Activated T-cell treated with anti-CD3 and anti-CD28 coated beads for 48 hours (primary cell): ENCODE measurements around the gene PFN1.

Experiments
- DNase-seq: peaks from one replicate; pipeline ENCODE4 v3.0.0-alpha.2; 2020; ENCODE audit warnings: low read depth

Gene PFN1

DNA sequence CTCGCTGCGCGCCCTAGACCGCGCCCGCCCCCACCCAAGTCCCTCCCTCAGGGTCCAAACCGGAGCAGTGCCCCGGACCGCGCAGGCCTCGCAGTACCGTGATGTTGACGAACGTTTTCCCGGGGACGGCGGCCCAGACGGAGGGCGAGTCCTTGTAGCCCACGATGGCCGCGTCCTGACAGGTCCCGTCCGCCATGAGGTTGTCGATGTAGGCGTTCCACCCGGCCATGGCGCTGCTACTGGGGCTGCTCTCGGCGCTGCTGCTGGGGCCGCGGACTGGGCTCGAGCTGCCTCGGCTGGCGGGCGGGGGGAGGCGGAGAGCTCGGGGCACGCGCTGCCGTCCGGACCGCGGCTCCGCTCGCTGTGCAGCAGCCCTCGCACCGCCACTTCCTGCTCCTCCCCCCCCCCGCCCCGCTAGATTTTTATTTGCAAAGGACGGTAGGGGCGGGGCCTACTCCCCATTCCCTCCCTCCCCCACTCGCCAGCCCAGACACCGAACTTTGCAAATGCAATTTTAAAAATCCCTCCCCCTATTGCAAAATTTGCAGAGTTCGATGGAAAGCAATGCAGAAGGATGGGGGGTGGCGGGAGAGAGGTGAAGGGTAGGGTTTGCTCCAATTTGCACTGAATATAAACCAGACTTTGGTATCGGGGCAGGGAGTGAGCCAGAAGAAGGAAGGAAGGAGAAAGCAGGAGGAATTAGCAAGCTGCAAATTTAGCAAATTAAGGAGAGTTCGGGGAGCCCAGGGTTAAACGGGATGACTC, at the start of gene PFN1:
Gene PFN1, minus strand, starts transcription at position 365 of the 765 bp plus-strand sequence. Its CDS starts 136 bp downstream, at position 229.
- peak; percentile 89 for DNase-seq

DNA sequence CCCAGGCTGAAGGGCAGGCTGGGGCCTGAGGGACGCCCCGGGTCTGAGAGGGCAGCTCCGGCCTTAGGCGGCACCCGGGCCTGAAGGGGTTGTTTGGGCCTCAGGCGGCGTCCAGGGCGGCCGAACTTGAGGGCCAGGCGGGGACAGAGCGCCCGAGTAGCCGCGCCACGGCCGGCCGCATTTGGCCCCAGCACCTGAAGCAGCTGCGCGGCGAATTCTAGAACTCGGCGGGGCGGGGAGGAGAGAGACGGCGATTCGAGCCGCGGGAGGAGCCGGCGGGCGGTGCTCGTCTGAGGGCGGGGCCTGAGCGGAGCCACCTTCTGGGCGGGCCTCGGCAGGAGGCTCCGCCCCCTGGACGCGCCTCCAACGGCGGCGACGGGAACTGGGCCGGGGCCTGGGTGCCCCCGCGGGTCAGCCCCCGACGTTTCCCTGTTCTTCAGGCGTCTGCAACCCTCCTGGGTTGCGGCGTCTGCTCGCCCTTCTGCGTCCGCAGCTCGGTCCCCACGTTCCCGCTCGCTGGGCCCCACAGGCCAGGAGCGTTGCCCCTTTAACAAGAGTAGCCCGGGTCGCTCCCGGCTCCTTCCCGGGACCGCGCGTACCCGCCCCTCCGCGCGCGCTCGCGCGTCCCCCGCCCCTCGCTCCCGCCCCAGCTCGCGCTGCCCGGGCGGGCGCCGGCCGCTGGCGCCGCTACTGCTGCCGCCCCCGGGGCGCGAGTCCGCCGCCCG, 49.1 kb upstream of the PFN1 start, which contains the start of the genes INCA1 and KIF1C:
Gene INCA1, minus strand, starts transcription at position 221 of the 725 bp plus-strand sequence. CDS start 3,085 bp downstream, outside the sequence.
Gene KIF1C, plus strand, starts transcription at position 649 of the 725 bp plus-strand sequence. CDS start 2,297 bp downstream, outside the sequence.
- peak; percentile 91 for DNase-seq

DNA sequence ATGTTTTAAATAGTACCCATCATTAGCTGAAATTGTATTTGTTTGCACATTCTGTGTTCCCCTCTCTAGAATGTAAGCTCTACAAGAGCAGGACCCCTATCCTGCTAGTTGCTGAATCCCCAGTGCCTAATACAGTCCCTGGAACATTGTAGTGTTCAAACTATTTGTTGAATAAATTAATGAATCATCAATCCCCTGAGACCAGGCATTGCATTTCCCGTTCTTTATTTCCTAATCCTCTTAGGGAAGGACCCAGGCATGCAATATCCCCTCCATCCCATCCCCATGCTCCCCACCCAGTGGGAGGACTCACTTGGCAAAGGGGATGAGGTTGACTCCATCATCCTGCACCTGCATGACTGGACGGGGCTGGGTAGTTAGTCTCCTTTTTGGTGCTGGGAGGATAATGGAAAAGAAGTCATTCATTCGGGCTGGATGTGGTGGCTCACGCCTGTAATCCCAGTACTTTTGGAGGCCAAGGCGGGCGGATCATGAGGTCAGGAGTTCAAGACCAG, 45.8 kb upstream of the PFN1 start:
- DNase-seq: no peak

DNA sequence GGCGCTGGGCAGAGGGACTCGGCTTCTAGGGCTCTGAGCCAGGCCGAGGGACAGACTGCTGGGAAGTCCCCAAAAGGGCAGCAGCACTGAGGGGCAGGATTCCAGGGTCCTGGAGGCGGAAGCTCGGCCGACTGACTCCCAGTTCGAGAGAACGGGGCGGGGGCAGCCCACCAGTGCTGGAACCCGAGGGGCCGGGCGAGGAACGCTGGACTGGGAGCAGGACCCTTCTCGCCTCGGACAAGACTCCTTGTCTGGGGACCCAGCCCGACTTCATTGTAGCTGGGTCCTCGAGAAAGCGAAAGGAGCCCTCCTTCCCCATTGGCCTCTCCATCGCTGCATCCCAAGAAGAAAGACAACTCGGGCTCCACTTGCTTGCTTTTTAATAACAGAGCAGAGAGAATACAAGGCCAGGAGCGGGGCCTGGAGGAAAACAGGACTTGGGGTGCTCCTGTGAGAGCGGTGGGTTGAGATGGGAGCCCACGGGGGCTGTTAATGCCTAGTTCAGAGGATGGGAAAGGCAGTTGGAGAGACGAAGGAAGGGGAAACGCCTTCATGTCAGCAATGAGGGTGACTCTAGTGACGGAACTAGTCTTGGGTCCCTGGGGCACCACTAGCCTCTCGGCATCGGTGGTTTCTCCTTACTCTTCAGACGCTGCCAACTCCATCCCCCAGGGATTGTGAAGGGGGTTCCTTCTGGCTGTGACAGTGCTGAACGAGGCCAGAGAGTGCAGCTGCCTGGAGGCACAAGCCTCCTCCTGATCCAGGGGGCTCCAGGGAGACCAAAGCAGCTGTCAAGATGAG, 39.6 kb upstream of the PFN1 start:
- DNase-seq: no peak

DNA sequence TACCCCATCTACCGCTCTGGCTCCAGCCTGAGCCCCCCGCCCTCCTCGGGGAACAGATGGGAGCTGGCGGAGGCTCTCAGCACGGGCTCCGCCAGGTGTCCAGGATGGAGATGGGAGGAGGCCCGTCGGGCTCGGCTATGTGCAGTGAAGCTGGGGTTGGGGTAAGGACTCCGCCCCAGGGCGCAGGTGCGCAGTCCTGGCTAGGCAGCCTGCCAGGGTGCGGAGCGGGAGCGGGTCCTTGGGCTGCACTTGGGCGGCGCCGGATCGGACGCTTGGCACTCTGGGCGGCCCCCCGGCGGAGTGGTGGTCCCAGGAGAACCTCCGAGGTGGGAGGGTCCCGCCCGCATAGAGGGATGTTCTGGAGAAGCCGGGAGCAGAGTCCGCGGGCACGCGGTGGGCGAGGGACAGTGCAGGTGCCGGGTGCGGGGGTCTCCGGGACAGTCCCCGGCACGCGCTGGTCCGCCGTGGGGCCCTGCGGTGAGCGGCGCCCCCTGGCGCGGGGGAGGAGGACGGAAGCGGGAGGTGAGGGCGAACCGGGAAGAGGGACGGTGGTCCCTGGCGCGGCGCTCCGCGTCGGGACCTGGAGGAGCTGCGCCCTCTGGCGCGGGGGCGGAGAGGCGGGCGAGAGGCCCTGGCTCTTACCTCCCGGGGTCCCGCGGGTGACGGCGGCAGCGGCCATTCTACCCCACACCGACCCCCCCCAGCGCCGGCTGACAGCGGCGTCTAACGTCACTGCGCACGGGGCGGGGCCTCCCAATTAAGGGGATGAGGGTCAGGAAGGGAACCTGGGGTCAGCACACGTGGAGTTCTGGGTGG, 38.8 kb upstream of the PFN1 start, which contains the start of gene CAMTA2:
Gene CAMTA2, minus strand, starts transcription at position 725 of the 816 bp plus-strand sequence. CDS start 1,453 bp downstream, outside the sequence.
- peak; percentile 84 for DNase-seq

DNA sequence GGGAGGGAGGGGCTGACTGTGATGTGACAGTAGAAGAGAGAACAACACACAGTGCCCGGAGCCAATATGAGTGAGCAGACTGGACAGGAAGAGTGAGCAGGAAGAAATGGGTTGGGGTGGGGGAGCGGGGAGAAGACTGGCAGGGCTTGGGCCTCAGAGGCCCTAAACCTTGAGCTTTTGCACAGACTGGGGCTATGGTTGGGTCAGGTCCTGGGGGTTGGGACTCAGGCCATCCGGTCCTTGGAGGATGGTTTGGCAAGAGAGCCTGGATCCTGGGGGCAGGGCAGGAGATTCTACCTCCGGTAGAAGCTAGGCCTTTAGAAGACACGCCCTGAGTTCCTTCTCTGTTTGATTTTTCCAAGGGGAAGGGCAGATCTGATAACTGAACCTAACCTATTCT, 38.1 kb upstream of the PFN1 start:
- DNase-seq: no peak

DNA sequence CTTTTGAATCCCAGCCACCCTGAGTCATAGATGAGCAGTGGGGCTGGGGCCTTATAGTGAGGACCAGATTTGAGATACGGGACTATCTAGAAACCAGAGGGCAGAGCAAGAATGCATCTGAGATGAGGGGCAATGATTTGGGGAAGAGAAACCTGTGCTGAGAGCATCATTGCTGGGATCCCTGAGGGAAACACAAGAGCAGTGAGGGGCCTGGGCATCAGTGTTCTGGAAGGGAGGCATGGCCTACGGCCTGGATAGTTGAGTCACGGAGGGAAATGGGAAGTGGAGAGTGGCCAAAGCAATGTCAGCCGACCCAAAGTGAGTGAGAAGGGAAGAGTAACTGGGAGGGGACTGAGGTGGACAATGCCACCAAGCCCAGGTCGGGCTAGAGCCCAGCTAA, 34.0 kb upstream of the PFN1 start:
- no peak for DNase-seq

DNA sequence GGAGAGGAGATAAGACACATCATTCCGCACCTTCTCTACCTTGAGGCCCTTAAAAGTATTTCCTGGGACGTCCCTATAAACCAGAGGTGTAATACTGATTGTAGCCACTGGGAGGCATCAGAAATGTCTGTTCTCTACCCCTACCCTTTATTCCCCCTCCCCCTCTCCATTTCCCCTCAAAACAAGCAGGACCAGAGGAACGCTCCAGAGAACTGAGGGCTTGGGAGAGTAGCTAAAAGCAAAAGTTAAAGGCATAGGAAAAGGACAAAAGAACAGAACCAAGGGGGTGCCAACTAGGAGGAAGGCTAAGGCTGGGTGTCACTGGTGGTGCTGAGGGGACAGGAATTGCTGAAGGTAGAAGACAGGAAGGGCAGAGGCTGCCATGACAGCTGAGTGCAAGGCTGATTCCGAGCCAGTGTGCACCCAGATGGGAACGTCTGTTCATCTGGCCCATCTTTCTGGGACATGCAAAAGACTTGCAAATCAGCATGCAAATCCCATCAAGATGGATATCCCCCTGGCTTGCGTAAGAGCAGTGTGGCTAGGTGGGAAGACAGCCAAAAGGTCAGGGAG, 32.4 kb upstream of the PFN1 start:
- no peak for DNase-seq

DNA sequence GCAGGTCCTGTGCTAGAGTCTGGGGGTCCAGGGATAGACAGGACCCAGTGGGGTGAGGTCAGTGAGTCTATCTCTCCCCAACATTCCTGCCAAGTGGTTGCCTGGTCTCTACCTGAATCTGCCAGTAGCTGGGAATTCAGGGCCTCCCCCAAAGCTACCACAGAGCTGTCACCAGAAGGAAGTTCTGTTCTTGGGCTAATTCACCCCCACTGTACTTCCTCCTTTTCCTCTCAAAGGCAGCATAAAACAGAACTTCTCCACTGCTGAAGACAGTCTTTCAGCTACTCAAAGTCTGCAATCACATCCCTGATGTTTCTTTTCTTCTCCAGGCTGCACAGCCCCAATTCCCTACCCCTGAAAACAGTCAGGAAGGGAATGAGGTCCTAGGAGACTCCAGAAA, 30.4 kb upstream of the PFN1 start:
- no peak for DNase-seq

DNA sequence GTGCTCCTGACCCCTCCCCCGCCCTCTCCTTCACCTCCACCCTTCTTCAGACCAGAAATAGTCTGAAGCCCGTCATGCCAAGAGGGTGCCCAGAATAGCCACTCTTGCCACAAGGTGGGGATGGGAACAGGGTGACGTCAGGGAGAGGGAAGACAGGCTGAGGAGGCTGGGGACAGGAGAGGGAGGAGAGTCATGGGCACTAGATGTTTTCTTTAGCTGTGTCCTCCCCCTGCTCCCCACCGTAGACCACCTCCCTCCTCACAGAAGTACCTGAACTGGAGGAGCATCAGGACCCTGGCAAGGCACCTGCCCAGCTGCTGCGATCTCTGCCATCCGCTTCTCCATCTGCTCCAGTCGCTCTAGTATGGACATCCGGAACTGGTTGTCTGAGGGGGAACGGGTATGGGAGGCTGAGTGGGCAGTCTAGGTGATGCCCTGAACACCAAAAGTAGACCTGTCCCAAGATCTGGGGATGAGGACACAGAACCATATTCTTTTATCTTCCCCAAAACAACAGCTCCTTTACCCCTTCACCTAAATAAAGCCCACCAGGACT, 25.9 kb upstream of the PFN1 start:
- DNase-seq: no peak

DNA sequence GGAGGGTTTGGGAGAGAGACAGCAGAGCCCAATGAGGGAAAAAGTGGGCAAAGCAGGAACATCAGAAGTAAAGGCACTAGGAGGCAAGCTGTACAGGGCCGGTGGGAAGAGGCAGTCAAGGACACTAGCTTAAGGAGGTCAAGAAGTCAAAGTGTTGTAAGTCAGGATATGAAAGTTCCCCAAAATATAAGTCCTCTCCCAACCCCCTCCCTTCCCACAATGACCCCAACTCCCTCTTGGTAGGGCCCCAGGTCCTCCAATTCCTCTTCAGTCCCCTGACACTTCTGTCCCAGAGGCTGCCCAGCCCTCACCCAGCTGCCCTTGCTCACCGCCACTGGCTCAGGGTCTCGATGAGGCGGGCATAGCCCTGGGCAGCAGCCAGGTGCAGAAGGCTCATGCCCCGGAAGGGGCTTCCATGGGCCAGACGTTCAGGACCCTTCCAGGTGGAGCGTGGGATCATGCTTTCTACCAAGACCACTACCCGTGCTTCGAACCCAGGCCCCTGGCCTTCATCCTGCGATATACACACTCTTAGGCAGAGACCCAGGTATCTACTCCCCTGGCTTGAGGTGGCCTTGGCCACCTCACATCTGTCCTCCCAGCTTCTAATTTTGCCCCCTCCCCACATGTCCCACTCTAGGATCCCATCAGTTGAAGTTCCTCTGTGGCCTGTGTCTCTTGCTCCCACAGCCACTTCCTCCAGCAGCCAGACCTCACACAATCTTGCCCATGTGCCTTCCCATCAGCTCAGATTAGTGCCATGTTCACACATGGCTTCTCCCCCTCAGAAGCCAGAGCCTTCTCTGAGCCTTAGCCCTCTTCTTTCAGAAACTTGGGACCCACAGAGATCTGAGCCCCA, 25.2 kb upstream of the PFN1 start:
- no peak for DNase-seq

DNA sequence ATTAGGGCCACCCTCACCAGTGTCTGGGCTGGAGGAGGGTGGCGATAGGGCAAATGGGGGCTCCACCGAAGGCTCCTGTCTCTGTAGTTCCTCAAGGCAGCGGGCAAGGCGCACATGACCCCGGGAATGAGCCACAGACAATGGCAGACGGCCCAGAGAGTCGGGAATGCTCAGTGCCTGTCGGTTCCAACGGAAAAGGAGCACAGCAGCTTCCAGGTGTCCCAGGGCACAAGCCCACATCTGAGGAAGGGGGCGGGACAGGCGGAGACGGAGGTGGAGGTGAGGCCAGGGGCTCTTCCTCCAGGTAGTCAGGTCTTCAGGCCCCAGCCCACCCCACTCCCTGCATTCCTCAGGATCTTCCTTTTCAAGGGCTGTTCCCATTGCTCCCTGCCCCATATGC, 24.4 kb upstream of the PFN1 start:
- DNase-seq: no peak

DNA sequence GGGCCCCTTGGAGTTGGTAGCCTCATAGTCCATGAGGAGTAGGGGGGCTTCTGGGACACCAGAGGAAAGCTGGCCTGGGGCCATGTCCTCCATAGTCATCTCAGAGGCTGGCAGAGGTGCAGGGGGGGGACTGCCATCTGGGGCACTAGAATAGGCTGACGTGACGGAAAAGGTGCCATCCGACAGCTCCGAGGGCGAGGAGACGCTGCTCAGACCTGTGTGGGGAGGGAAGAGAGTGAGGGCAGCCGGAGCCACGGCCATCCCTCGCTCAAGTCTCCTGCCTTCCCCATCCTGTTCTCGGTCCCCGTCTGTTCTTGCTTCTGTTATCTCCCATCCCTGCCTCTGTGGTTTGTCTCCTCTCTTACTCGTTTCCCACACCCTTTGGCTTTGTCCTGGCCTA, 24.0 kb upstream of the PFN1 start:
- no peak for DNase-seq

DNA sequence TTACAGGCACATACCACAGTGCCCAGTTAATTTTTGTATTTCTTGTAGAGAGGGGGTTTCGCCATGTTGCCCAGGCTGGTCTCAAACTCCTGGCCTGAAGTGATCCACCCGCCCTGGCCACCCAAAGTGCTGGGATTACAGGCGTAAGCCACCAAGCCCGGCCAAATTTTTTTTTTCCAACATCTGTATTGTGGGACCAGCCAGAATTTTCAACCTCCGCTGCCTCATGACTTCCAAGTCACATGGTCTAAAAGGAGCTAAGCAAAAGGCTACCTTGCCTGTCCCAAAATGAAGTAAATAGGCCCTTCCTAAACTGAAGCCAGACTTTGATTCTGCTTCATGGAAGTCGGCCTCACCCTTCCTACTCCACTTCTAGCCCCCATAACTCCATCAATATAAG, 23.5 kb upstream of the PFN1 start:
- DNase-seq: no peak

DNA sequence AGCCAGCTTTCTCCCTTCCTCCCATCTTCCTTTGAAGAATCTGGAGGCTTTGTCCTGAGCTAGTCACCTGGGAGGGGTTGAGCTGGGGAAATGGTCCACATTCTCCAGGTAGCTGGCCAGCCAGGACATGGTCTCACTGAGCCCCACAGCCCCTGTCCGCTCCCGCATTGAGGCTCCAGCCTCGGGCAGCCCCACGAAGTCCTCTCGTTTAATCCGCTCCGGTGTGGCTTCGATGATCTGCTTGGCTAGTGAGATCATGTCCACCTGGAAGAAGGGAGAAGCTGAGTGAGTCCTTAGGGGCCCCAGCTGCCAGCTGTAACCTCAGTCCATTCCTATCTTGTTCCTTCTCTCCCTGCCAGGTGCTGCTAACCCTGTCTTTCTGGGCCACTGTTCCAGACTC, 21.9 kb upstream of the PFN1 start:
- no peak for DNase-seq

DNA sequence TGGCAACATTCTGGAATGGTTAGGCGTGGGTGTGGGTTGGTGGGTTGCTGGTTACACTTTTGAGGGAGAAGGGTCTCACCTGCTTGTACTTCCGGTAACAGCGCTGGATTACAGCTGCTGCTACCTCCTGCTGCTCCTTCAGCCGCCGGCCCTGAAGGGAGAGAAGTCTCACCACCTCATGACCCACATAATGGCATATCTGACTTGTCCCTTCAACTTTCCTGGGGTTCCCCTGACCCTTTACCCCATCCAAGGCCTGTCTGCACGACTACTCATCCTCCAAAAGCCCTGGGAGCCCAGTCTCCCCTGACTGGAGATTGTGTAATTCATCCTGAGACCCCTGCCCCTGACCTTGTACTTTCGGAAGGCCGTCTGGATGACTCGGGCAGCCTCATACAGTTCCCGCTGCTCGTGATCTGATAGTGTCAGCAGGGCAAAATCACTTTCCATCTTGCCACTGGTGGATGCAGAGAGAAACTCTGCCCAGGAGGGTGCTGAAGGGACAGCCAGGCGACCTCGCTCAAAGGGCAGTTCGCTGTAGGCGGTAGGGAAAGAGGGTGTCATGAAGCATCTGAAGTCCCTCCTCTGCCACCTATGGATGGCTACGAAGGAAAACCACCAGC, 21.3 kb upstream of the PFN1 start:
- DNase-seq: peak; percentile 35

DNA sequence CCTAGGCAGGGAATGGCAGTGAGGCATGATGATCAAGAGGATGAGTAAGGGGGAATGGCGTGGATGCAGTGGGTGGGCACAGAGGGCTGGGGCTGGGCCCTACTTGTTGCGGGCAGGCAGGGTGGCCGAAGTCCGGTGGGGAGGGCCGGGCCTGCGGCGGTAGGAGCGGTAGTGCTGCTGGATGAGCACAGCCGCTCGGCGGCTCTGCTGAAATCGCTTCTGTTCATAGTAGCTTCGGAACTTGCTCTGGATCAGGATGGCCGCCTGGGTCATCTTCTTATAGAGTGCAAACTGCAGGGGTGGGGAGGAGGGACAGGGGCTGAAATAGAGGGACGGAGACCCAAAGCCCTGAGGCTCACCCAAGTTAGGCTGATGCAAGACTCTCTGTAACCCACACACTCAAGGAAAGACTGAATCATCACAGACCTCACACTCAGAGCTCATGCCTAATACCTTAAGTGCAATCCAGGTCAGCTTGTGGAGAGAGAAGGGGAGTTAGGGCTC, 20.8 kb upstream of the PFN1 start:
- DNase-seq: peak; percentile 41

DNA sequence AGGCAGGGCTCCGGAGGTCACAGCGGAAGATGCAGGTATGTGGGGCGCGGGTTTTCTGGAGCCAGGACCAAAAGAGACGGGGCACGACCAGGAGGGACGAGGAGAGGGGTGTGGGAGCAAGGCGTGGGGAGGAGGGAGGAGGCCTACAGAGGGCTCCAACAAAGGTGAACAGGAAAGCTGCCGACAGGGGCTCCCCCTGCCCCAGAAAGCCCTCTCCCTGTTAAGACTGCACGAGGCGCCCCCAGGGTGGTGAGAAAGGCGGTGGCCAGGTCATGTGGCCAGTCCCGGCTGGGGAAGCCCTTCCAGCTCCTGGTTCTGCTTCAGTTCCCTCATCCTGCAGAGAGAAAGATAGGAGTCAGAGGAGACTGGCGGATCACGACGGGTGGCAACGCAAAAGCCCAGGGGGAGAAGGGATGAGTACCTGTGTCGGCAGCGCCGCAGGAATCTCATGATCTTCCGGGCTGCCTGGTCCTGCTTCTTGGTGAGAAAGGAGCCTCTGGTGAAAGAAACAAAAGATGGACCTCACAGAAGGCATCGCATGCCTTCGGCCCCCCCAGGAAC, 20.2 kb upstream of the PFN1 start:
- no peak for DNase-seq
